ENCODE measurements around the gene TSPAN11.
"Not testable (repeated sequence)": the region's sequence is repeated elsewhere in the genome, so short reads cannot be mapped to it uniquely, and the experiment has no call there.

Gene TSPAN11

DNA sequence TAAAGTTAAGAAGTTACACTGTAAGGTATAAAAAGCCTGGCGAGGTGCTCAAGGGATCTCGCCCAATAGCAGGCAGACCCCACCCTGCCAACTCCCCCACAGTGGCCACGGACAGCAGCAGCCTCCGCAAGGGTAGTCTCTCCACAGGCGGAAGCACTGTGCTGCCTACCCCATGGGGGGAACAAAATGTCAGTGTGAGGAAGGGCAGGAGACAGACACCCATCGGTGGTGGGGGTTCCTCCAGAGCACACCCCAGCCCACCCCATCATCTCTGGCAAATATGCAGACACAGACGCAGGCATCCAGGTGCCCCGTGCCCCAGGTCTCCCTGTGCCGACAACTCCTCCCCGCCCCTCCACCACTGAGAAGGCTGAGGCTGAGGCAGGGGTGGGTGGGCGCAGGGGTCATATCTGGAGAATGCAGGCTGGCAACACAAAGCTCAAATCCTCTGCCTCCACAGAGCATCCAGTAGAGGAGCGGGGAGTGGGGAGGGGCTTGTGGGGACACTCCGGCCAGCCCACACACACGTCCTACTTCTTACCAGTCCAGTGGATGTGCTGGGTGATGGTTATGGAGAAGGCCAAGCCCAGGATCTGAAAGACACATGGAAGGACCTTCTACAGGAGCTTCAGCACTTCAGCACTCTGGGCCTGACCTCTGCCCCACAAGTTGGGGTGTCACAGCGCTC lies 78.9 kb downstream of the TSPAN11 start:
- Mint-ChIP-seq H3K4me1 (no peaks in the 10 kb centered on the region), H3K36me3 (ENCODE audit: low read depth) (no peaks in the 10 kb centered on the region), H3K27me3 (no peaks in the 10 kb centered on the region), H3K9me3 (no peaks in the 10 kb centered on the region), H3K4me3 (no peak overlapping the region), H3K27ac (no peak overlapping the region)
- DNase-seq: no peak
- ATAC-seq: no peak

DNA sequence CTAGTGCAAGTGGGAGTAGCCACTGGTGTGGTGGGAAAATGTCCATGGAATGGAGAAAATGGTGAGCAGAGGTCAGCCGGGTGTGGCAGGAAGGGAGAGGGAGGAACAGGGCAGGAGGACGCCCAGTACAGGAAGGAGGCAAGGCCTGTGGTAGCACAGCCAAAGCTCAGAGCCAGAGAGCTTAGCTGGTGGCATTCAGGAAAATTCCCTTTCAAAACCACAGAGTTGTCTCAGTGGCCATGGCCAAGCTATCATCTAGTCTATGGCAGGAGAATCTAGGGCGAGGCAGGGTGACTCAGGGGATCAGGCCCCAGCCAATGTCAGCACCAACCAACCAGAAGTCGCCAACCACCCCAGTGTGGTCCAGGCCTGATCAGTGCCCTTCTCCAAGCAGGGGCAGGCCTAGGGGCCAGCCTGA lies 79.4 kb downstream of the TSPAN11 start:
- Mint-ChIP-seq H3K36me3 (ENCODE audit: low read depth) (no peaks in the 10 kb centered on the region), H3K9me3 (no peaks in the 10 kb centered on the region), H3K27me3 (no peaks in the 10 kb centered on the region), H3K4me3 (no peak overlapping the region), H3K4me1 (no peaks in the 10 kb centered on the region), H3K27ac (no peak overlapping the region)
- ATAC-seq: peak; percentile 29
- no peak for DNase-seq

DNA sequence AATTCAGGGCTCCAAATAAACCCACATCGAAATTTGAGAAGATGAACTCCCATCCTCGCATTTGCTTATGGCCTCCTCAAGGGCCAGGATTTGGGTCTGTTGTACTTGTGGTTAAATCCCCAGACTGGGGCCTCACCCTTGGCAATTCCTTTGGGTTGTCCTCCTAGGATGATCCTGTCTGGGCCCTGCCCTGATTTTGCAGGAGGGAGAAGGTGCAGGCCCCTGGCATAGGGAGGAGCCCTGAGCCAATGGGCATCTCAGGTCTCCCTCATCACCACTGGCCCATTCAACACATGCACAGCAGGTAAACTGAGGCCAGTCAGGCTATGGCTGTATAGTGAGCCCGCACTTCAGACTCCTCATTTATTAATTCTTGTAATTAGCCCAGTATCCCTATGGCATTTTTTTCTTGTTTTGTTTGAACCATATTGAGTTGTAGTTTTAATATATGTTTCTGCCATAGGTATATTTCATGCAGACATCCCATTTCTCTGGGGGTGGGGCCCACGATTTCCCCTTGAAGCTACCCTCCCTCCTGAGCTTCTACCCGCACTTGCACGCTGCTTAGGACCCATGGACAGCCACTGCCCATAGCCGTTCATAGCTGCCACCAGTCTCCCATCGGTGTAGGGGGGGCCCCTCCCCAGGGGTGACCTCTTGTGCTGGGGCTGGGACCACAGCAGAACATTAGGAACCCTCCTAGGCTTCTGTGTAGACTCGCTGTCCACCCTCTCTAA lies 80.0 kb downstream of the TSPAN11 start:
- H3K27ac Mint-ChIP-seq: no peak overlapping the region
- no peaks in the 10 kb centered on the region for H3K36me3 Mint-ChIP-seq (ENCODE audit: low read depth)
- no peak for ATAC-seq
- no peaks in the 10 kb centered on the region for H3K9me3 Mint-ChIP-seq
- no peaks in the 10 kb centered on the region for H3K27me3 Mint-ChIP-seq
- no peaks in the 10 kb centered on the region for H3K4me1 Mint-ChIP-seq
- DNase-seq: no peak
- H3K4me3 Mint-ChIP-seq: no peak overlapping the region

GRCh38 chr12:31007153-31007495 lies 80.6 kb downstream of the TSPAN11 start:
- no peaks in the 10 kb centered on the region for H3K36me3 Mint-ChIP-seq (ENCODE audit: low read depth)
- no peaks in the 10 kb centered on the region for H3K4me1 Mint-ChIP-seq
- no peaks in the 10 kb centered on the region for H3K27me3 Mint-ChIP-seq
- no peak overlapping the region for H3K27ac Mint-ChIP-seq
- DNase-seq (no peak), ATAC-seq (no peak)
- H3K4me3 Mint-ChIP-seq: no peak overlapping the region
- H3K9me3 Mint-ChIP-seq: no peaks in the 10 kb centered on the region

GRCh38 chr12:31007636-31008175 lies 81.2 kb downstream of the TSPAN11 start:
- H3K9me3 Mint-ChIP-seq: no peaks in the 10 kb centered on the region
- H3K4me3 Mint-ChIP-seq: no peak overlapping the region
- peaks cover 2% of the 10 kb centered on the region for H3K27me3 Mint-ChIP-seq
- H3K4me1 Mint-ChIP-seq: no peaks in the 10 kb centered on the region
- DNase-seq (no peak), ATAC-seq (no peak)
- no peak overlapping the region for H3K27ac Mint-ChIP-seq
- no peaks in the 10 kb centered on the region for H3K36me3 Mint-ChIP-seq (ENCODE audit: low read depth)

DNA sequence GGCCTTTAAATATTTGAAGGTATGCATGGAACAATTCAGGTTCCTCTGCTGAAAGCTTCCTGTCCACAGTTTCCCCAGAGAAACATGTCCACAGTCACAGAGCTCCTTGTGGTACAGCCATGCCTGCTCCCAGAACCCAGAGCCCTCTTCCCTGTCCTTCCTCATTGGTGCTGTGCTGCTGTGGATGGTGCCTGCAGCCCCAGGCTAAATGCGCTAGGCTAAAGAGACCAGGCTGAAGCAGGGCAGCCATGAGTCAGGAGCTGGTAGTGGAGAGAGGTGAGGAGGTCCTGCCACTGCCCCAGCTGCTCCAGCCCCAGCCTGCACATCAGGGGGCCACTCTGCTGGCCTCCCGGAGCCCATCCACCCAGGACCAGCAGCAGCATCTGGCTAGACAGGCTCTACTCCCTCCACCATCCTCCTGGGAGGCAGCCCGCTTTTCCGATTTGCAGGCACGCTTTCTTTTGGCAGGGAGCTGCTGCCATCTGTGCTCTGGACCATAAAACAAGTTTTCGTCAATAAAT lies 81.8 kb downstream of the TSPAN11 start:
- no peaks in the 10 kb centered on the region for H3K9me3 Mint-ChIP-seq
- H3K36me3 Mint-ChIP-seq (ENCODE audit: low read depth): no peaks in the 10 kb centered on the region
- ATAC-seq (no peak), DNase-seq (no peak)
- H3K27me3 Mint-ChIP-seq: peaks cover 5% of the 10 kb centered on the region
- H3K4me3 Mint-ChIP-seq: no peak overlapping the region
- H3K4me1 Mint-ChIP-seq: no peaks in the 10 kb centered on the region
- H3K27ac Mint-ChIP-seq: no peak overlapping the region

GRCh38 chr12:31008961-31009840 lies 82.7 kb downstream of the TSPAN11 start:
- H3K4me3 Mint-ChIP-seq: no peak overlapping the region
- H3K27ac Mint-ChIP-seq: no peak overlapping the region
- H3K4me1 Mint-ChIP-seq: no peaks in the 10 kb centered on the region
- DNase-seq: no peak
- ATAC-seq: no peak
- no peaks in the 10 kb centered on the region for H3K36me3 Mint-ChIP-seq (ENCODE audit: low read depth)
- no peaks in the 10 kb centered on the region for H3K9me3 Mint-ChIP-seq
- H3K27me3 Mint-ChIP-seq: peaks cover 5% of the 10 kb centered on the region

DNA sequence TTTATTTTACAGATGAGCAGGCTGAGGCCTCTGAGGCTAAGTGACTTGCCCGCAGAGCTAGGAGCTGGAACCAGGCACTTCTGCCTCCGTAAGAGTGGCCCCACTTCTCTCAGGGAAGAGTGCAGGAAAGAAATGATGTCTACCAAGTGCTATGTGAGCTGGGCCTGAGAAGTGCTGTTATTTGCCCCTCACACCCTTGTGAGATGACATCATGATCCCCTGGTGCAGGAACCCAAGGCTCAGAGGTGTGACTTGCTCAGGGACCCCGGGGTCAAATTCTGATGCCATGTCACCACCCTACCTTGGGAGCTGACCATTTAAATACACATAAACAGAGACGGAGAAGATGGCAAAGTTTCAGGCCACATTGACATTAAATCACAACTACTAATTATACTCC lies 83.4 kb downstream of the TSPAN11 start:
- no peak overlapping the region for H3K4me3 Mint-ChIP-seq
- H3K36me3 Mint-ChIP-seq (ENCODE audit: low read depth): no peaks in the 10 kb centered on the region
- DNase-seq: no peak
- peaks cover 5% of the 10 kb centered on the region for H3K27me3 Mint-ChIP-seq
- H3K9me3 Mint-ChIP-seq: no peaks in the 10 kb centered on the region
- no peak for ATAC-seq
- no peak overlapping the region for H3K27ac Mint-ChIP-seq
- H3K4me1 Mint-ChIP-seq: no peaks in the 10 kb centered on the region

- no peaks in the 10 kb centered on the region for H3K9me3 Mint-ChIP-seq
- no peak overlapping the region for H3K27ac Mint-ChIP-seq
- no peak for DNase-seq
- peaks cover 5% of the 10 kb centered on the region for H3K27me3 Mint-ChIP-seq
- no peaks in the 10 kb centered on the region for H3K4me1 Mint-ChIP-seq
- no peak for ATAC-seq
- no peaks in the 10 kb centered on the region for H3K36me3 Mint-ChIP-seq (ENCODE audit: low read depth)
- no peak overlapping the region for H3K4me3 Mint-ChIP-seq
Observed at GRCh38 chr12:31011336-31011735, 84.8 kb downstream of the TSPAN11 start.

- no peak overlapping the region for H3K27ac Mint-ChIP-seq
- DNase-seq (no peak), ATAC-seq (no peak)
- H3K4me1 Mint-ChIP-seq: no peaks in the 10 kb centered on the region
- no peaks in the 10 kb centered on the region for H3K36me3 Mint-ChIP-seq (ENCODE audit: low read depth)
- peaks cover 5% of the 10 kb centered on the region for H3K27me3 Mint-ChIP-seq
- H3K9me3 Mint-ChIP-seq: no peaks in the 10 kb centered on the region
- no peak overlapping the region for H3K4me3 Mint-ChIP-seq
Observed at GRCh38 chr12:31011746-31012566, 85.4 kb downstream of the TSPAN11 start.

DNA sequence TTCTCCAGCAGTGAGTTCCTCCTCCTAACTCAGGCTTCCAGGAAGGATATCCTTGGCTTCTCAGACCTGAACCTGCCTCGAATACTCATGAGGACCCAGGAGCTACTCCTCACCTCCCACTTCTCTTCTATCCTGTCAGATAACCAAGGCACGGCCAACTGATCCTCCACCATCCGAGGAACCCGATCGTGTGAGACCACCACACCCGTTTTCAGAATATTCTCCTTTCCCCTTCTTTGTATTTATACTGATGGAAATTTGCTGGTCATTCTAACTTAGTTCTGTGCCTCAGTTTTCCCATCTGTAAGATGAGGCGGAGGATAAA lies 86.0 kb downstream of the TSPAN11 start:
- H3K27ac Mint-ChIP-seq; H3K4me1 Mint-ChIP-seq; ATAC-seq; H3K36me3 Mint-ChIP-seq (ENCODE audit: low read depth); H3K27me3 Mint-ChIP-seq; H3K9me3 Mint-ChIP-seq; DNase-seq; H3K4me3 Mint-ChIP-seq: not testable (repeated sequence)

DNA sequence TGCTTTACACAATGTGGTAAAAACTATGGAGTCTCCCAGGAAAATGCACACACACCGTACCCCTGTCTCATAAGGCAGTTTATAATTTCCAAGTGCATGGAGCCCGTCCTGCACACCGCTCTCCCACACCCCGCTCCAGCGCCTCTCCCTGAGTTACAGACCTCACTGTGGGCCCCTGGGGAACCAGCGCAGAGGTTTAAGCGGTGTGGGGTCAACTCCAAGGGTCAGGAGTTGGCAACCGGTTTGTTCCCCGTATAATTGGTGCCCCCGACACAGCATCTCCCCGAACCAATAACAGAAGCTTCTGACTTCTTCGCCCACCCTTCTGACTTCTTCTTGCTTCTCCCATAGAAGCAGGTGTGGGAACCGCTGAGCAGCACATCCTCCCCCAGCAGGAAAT lies 88.7 kb downstream of the TSPAN11 start:
- DNase-seq (no peak), ATAC-seq (no peak)
- H3K27me3 Mint-ChIP-seq: peaks cover 5% of the 10 kb centered on the region
- H3K4me3 Mint-ChIP-seq: no peak overlapping the region
- H3K9me3 Mint-ChIP-seq: no peaks in the 10 kb centered on the region
- H3K4me1 Mint-ChIP-seq: no peaks in the 10 kb centered on the region
- no peak overlapping the region for H3K27ac Mint-ChIP-seq
- H3K36me3 Mint-ChIP-seq (ENCODE audit: low read depth): no peaks in the 10 kb centered on the region

- no peak for DNase-seq
- no peaks in the 10 kb centered on the region for H3K9me3 Mint-ChIP-seq
- no peak overlapping the region for H3K4me3 Mint-ChIP-seq
- no peaks in the 10 kb centered on the region for H3K36me3 Mint-ChIP-seq (ENCODE audit: low read depth)
- no peaks in the 10 kb centered on the region for H3K4me1 Mint-ChIP-seq
- ATAC-seq: no peak
- no peak overlapping the region for H3K27ac Mint-ChIP-seq
- peaks cover 5% of the 10 kb centered on the region for H3K27me3 Mint-ChIP-seq
Observed at GRCh38 chr12:31016057-31016456, 89.5 kb downstream of the TSPAN11 start.

- Mint-ChIP-seq H3K27me3 (peaks cover 5% of the 10 kb centered on the region), H3K4me1 (no peaks in the 10 kb centered on the region), H3K36me3 (ENCODE audit: low read depth) (no peaks in the 10 kb centered on the region), H3K9me3 (no peaks in the 10 kb centered on the region), H3K4me3 (no peak overlapping the region), H3K27ac (no peak overlapping the region)
- DNase-seq (no peak), ATAC-seq (no peak)
Observed at GRCh38 chr12:31017535-31017934, 91.0 kb downstream of the TSPAN11 start.

All from activated naive CD8-positive, alpha-beta T cell treated with anti-CD3 and anti-CD28 coated beads, Interleukin-2, amount 50 U/mL, for 24 hours (primary cell).